ENCODE results near the gene GARNL3. TPM values are rescaled to one million over a fixed set of nuclear protein-coding genes. Genes with fewer than 3 reads are reported as not detected.

GARNL3 gene
- total and polyA plus RNA-seq, 2 experiments from 2014 or later = 8.7 to 21.9 TPM

DNA sequence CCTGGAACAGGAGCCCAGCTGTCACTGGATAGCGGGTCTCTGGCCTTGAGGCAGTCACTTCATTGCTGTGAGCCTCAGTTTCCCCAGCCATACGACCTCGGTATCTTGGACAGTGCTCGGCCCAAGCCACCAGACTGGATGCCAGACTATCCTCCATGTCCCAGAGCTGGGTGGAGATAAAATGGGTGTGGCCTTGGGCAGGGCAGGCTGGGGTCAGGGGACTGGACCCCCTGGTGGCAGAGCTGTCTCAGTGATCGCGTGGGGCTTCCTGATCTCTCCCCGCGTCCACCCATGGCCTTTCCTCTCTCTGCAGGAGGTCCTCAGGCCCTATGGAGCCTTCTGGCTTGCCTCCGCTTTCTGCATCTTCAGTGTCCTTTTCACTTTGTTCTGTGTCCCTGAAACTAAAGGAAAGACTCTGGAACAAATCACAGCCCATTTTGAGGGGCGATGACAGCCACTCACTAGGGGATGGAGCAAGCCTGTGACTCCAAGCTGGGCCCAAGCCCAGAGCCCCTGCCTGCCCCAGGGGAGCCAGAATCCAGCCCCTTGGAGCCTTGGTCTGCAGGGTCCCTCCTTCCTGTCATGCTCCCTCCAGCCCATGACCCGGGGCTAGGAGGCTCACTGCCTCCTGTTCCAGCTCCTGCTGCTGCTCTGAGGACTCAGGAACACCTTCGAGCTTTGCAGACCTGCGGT, 142.4 kb downstream of the GARNL3 start:
- Histone ChIP-seq H3K27ac (ENCODE audit: low read depth) (peak overlapping the region; percentile 69; the same call in 1 of the 2 replicates), H3K36me3 (ENCODE audit: insufficient read depth) (no peaks in the 10 kb centered on the region), H3F3A (replicated peaks; ENCODE audit: low read depth) (no peaks in the 10 kb centered on the region), H3K4me3 (no peak overlapping the region), H3K9me2 (ENCODE audit: insufficient read depth) (no peaks in the 10 kb centered on the region), H3K27me3 (ENCODE audit: insufficient read depth) (no peaks in the 10 kb centered on the region), H3K79me2 (replicated peaks; ENCODE audit: insufficient read depth) (no peaks in the 10 kb centered on the region), H3K4me1 (ENCODE audit: insufficient read depth) (no peaks in the 10 kb centered on the region), H4K20me1 (replicated peaks; ENCODE audit: insufficient read depth) (no peaks in the 10 kb centered on the region), H2AFZ (no peak overlapping the region), H3K4me2 (no peak overlapping the region)
- Mint-ChIP-seq H3K36me3 (ENCODE audit: low read depth) (peaks cover 5% of the 10 kb centered on the region), H3K4me1 (peaks cover 3% of the 10 kb centered on the region; the same call in 2 of the 3 replicates), H3K27ac (no peak overlapping the region), H3K4me3 (no peak overlapping the region), H3K9me3 (no peaks in the 10 kb centered on the region), H3K27me3 (ENCODE audit: insufficient read depth, low read depth, poor library complexity) (peaks cover 9% of the 10 kb centered on the region)
- no peak for TF ChIP-seq CTCF (conservative IDR thresholded peaks at IDR 0.05; ENCODE audit: low read depth in 2 of 2)
- TF ChIP-seq EZH2phosphoT487 (IDR thresholded peaks at IDR 0.05; ENCODE audit: unreplicated experiment) = no peak
- no peak for TF ChIP-seq POLR2AphosphoS5 (IDR thresholded peaks at IDR 0.05; ENCODE audit: low read depth)
- TF ChIP-seq ZNF114 (CRISPR knock-in tag; IDR thresholded peaks at IDR 0.05) = no peak
- TF ChIP-seq JUNB (IDR thresholded peaks at IDR 0.05; ENCODE audit: unreplicated experiment) = no peak
- no peak for TF ChIP-seq ZNF462 (CRISPR knock-in tag; IDR thresholded peaks at IDR 0.05)
- no peak for DNase-seq (ENCODE audit: low spot score)
- no peak for ATAC-seq
